ENCODE results near the gene ZNF134.

ZNF134 gene

GRCh38 chr19:57641715-57642234, 27.7 kb downstream of the ZNF134 start:
- DNase-seq, result no peak

- DNase-seq, result no peak
Measured at GRCh38 chr19:57642396-57643046, 28.5 kb downstream of the ZNF134 start.

- DNase-seq, result no peak
Measured at GRCh38 chr19:57643734-57644133, 29.7 kb downstream of the ZNF134 start.

- no peak for DNase-seq
Measured at GRCh38 chr19:57648331-57649003, 34.4 kb downstream of the ZNF134 start.

- DNase-seq, result no peak
Measured at GRCh38 chr19:57651654-57651996, 37.6 kb downstream of the ZNF134 start.

GRCh38 chr19:57653689-57654088, 39.6 kb downstream of the ZNF134 start:
- DNase-seq, result no peak

- DNase-seq, result no peak
Measured at GRCh38 chr19:57655443-57655842, 41.4 kb downstream of the ZNF134 start.

- no peak for DNase-seq
Measured at GRCh38 chr19:57656346-57656745, 42.3 kb downstream of the ZNF134 start.

GRCh38 chr19:57664269-57665127, 50.5 kb downstream of the ZNF134 start:
- no peak for DNase-seq

- no peak for DNase-seq
Measured at GRCh38 chr19:57665261-57665806, 51.3 kb downstream of the ZNF134 start.

GRCh38 chr19:57667228-57667627, 53.2 kb downstream of the ZNF134 start:
- DNase-seq, result no peak

- DNase-seq, result no peak
Measured at GRCh38 chr19:57668635-57669034, 54.6 kb downstream of the ZNF134 start, which contains the start of gene ZSCAN4. Gene ZSCAN4, plus strand, starts transcription at chr19:57668935. Its CDS starts 7,211 bp downstream, at chr19:57676146.

- no peak for DNase-seq
Measured at GRCh38 chr19:57671124-57671895, 57.3 kb downstream of the ZNF134 start.

GRCh38 chr19:57672466-57672865, 58.4 kb downstream of the ZNF134 start:
- no peak for DNase-seq

Measured in KG1 (cell line).